GM12801 (cell line): Measurements from ENCODE around the gene ADAMTS9.

ENCODE experiments used
- TF ChIP-seq, protein P1 (sequence below): IDR thresholded peaks from one replicate; pipeline ENCODE4 v1.5.1; 2011; ENCODE audit warnings: control low read depth; ENCODE audit not compliant: insufficient read length; ENCODE audit errors: extremely low read depth

ADAMTS9 gene

GRCh38 chr3:64473466-64473865, 214.3 kb downstream of the ADAMTS9 start:
- TF ChIP-seq, protein P1, sequence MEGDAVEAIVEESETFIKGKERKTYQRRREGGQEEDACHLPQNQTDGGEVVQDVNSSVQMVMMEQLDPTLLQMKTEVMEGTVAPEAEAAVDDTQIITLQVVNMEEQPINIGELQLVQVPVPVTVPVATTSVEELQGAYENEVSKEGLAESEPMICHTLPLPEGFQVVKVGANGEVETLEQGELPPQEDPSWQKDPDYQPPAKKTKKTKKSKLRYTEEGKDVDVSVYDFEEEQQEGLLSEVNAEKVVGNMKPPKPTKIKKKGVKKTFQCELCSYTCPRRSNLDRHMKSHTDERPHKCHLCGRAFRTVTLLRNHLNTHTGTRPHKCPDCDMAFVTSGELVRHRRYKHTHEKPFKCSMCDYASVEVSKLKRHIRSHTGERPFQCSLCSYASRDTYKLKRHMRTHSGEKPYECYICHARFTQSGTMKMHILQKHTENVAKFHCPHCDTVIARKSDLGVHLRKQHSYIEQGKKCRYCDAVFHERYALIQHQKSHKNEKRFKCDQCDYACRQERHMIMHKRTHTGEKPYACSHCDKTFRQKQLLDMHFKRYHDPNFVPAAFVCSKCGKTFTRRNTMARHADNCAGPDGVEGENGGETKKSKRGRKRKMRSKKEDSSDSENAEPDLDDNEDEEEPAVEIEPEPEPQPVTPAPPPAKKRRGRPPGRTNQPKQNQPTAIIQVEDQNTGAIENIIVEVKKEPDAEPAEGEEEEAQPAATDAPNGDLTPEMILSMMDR: no peak

DNA sequence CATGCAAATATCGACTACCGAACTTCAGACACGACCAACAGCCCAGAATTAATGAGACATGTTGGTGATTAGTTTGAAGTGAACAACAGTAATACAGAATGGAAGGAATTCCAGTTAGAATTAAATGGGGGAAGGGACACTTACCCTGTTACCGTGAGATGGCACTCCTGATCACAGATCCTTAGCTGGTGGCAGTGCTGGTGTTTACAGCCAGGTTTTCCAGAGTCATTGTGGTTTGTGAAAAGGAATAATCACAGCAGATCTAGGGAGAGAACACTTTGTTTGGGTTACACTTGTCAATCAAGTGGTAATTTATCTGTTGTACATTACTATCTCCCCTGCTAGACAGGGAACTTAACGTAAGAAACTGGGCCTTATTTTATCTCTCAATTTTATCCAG, 217.4 kb downstream of the ADAMTS9 start:
- TF ChIP-seq, protein P1: no peak

GRCh38 chr3:64467255-64467944, 220.4 kb downstream of the ADAMTS9 start:
- TF ChIP-seq, protein P1: no peak
